Right lobe of liver (tissue), 6 donors: Measurements from ENCODE around the gene FLCN. TPM values are rescaled to one million over a fixed set of nuclear protein-coding genes. Genes with fewer than 3 reads are reported as not detected.

Experiments
- ATAC-seq, 4 donors: fragments of 200-7000 bp; cut with Tn5 transposase; one replicate each; pipeline ENCODE4 v1.9.1; 2020; ENCODE audit warnings: mild to moderate bottlenecking in 4 of 4, moderate library complexity in 4 of 4
- DNase-seq, 3 donors: peaks; one replicate each; pipeline ENCODE4 v3.0.0-alpha.2; 2020
- H3K27ac ChIP-seq, 3 donors: fragments of 200-600 bp; one replicate each; pipeline ENCODE4 v1.8.0; 2022
- H3K27me3 ChIP-seq, 2 donors: fragments of 200-600 bp; one replicate each; pipeline ENCODE4 v1.8.0; 2022
- H3K36me3 ChIP-seq, 4 donors: fragments of 200-600 bp; sonication (generic) in 1 of 4; one replicate each; pipeline versions ENCODE4 v1.5.1 to v1.8.0; 2017 to 2022; ENCODE audit warnings: control low read depth in 1 of 4
- H3K4me1 ChIP-seq, 4 donors: fragments of 200-600 bp; sonication (generic) in 1 of 4; one replicate each; pipeline versions ENCODE4 v1.5.1 to v1.8.0; 2017 to 2022; ENCODE audit warnings: control low read depth in 1 of 4
- H3K4me3 ChIP-seq, 3 donors: fragments of 200-600 bp; one replicate each; pipeline ENCODE4 v1.8.0; 2022
- H3K9me3 ChIP-seq, 4 donors: fragments of 200-600 bp; sonication (generic) in 1 of 4; one replicate each; pipeline versions ENCODE4 v1.5.1 to v1.8.0; 2017 to 2022; ENCODE audit warnings: control low read depth in 1 of 4
- POLR2A ChIP-seq: fragments of 450-650 bp; IDR thresholded peaks from one replicate; pipeline ENCODE4 v1.6.1; 2017; ENCODE audit warnings: antibody characterized with exemption, mild to moderate bottlenecking
- whole genome bisulfite sequencing: methylation state at CpG from one replicate; pipeline ENCODE4 v1.1.6; 2018; ENCODE audit warnings: low coverage, low lambda C conversion rate; ENCODE audit not compliant: insufficient coverage; ENCODE audit errors: missing lambda C conversion rate; 5-methylcytosine and 5-hydroxymethylcytosine counted together
- intact Hi-C, 2 donors: fragments of 100-400 bp; cut with DNase I; formaldehyde crosslinking; loops; one replicate each; pipeline versions ENCODE4 v1.11.2 to v1.14.1; 2022
- total RNA-seq, 6 experiments: library from RNA; depleted of rRNA in 2 of 6; stranded (reverse); fragments of >200 nt in 2 of 6; fragmentation: NEBNext Ultra II Directional in 3 of 6; extraction: Animal tissue kit (Norgen Biotek cat#: 25700) in 3 of 6; gene quantifications; one replicate each; pipeline versions ENCODE4 v1.1.0 to v1.2.4, GENCODE V29; 2016 to 2023
- TF ChIP-seq, protein P1 (sequence below), 4 donors: fragments of 200-600 bp in 3 of 4; fragments of 450-650 bp in 1 of 4; IDR thresholded peaks; one replicate each; pipeline versions ENCODE4 v1.5.1 to v1.8.0; 2016 to 2022; ENCODE audit warnings: antibody characterized with exemption in 4 of 4, mild to moderate bottlenecking in 2 of 4
- donor health status: DM: no; HTN: yes; CAD: no.
- donor health status: DM: no; HTN: no; CAD: no.
- donor health status: DM: no; HTN: no; CAD: no.
- donor health status: DM: no; HTN: yes; CAD: no.
- donor health status: DM: no; HTN: yes; CAD: no.

The FLCN gene
- total RNA-seq, 6 experiments from 2014 or later = 25.4 to 44.3 (median 35.9) TPM

DNA sequence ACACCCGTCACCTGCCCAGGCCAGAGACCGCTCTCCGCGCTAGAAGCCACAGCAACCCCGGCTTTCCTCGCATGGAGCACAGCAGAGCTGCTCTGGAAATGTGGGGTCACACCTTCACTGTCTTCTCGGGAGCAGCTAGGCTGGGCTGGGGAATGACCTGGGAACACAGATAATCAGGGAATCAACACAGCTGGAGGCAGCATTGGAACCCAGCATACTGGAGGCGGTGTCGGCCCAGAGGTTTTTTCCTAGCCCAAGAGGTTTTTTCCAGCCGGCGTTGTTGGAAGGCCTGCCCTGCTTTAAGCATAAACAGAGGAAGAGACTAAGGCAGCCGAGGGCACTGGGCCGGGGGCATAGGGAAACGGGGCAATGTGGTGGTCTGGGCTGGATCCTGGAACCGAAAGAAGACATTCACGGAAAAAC lies 30.0 kb downstream of the FLCN start:
- no peaks in the 10 kb centered on the region for H3K9me3 ChIP-seq
- peak overlapping the region in 2 of 3 donors; percentile 57 to 84 for H3K27ac ChIP-seq
- peaks cover 0 to 20% (median 7%) of the 10 kb centered on the region in 4 donors for H3K4me1 ChIP-seq
- TF ChIP-seq, protein P1, sequence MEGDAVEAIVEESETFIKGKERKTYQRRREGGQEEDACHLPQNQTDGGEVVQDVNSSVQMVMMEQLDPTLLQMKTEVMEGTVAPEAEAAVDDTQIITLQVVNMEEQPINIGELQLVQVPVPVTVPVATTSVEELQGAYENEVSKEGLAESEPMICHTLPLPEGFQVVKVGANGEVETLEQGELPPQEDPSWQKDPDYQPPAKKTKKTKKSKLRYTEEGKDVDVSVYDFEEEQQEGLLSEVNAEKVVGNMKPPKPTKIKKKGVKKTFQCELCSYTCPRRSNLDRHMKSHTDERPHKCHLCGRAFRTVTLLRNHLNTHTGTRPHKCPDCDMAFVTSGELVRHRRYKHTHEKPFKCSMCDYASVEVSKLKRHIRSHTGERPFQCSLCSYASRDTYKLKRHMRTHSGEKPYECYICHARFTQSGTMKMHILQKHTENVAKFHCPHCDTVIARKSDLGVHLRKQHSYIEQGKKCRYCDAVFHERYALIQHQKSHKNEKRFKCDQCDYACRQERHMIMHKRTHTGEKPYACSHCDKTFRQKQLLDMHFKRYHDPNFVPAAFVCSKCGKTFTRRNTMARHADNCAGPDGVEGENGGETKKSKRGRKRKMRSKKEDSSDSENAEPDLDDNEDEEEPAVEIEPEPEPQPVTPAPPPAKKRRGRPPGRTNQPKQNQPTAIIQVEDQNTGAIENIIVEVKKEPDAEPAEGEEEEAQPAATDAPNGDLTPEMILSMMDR (IDR thresholded peaks at IDR 0.05) = no peak
- no peak for TF ChIP-seq POLR2A
- no peak for DNase-seq
- no peaks in the 10 kb centered on the region for H3K27me3 ChIP-seq
- peaks cover 0 to 14% (median 0%) of the 10 kb centered on the region in 4 donors for H3K36me3 ChIP-seq
- no peak for ATAC-seq
- intact Hi-C loops = no loop called here
- peak overlapping the region in 1 of 3 donors; percentile 21 for H3K4me3 ChIP-seq
- 37% methylated on average over 11 of the region's 16 CpGs for WGBS

DNA sequence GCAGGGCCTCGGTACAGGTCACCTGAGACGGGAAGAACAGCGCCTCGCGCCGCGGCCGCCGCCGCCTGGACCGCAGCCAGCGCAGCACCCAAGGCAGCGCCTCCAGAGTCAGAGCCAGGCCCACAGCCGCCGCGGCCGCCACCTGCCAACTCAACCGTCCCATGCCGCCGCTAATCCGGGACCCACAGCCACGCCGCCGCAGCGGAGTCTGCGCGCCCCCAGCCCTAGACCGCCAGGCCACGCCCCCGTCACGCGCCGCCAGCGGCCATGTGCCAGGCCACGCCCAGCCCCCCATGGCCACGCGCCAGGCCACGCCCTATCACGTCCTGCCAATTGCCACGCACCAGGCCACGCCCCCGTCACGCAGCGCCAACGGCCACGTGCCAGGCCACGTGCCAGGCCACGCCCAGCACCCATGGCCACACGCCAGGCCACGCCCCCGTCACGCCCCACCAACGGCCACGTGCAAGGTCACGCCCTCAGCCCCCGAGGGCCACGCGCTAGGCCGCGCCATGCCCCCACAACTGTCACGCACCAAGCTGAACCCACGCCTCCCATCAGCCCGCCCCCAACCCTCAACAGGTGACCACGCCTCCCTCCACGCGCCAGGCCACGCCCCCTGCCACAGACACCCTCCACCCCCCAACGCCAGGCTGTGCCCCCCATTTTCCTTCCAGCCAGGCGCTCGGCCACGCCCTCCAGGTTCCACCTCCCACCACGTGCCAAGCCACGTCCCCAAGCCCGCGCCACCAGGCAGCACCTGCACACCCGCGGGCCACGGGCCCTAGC lies 30.6 kb downstream of the FLCN start, which contains the start of gene PLD6:
Gene PLD6, minus strand, starts transcription at position 210 of the 789 bp plus-strand sequence. Its CDS starts 47 bp downstream, at position 163.
- WGBS = 0% methylated on average over 2 of the region's 78 CpGs

DNA sequence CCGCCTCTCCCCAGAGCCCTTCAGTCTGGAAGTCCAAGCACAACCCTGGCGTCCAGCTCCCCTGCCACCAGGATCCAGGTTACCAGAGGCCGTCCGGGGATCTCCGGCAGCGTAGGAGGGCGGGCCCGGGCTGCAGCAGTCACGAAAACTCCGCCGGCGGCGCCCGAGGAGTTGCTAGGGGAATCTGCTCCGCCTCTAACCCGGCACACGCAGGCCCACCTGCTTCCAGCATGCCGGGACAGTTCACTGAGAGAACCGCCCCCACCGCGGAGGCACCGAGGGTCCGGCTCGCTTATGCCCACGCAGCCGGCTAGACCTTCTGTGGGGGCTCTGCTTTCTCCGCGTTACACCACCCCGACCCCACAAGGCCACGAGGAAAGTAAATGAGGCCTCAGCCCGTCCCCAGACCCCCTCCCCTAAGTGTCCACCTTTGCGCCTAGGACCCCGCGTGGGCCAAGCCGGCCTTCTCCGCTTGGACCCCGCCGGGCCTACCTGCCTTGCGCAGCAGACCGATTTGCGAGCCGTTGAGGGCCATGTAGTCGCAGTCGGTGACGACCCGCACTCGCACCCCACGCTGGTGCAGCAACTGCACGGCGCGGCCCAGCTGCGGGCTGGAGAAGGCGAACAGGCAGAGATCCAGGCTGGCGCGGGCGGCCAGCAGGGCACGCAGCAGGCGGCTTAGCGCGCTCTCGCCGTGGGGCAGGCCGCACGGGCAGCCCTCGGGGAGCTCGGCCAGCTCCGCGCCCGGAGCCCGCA lies 31.4 kb downstream of the FLCN start:
- peak overlapping the region; percentile 39 to 67 (median 62) for H3K4me3 ChIP-seq
- no peak for TF ChIP-seq POLR2A
- TF ChIP-seq, protein P1 (IDR thresholded peaks at IDR 0.05) = no peak
- WGBS = 11% methylated on average over 8 of the region's 70 CpGs
- H3K9me3 ChIP-seq = no peaks in the 10 kb centered on the region
- peaks cover 0 to 6% (median 0%) of the 10 kb centered on the region in 4 donors for H3K36me3 ChIP-seq
- H3K4me1 ChIP-seq = peaks cover 0 to 20% (median 7%) of the 10 kb centered on the region in 4 donors
- H3K27ac ChIP-seq = peak overlapping the region; percentile 1 to 84 (median 57)
- ATAC-seq = peak; percentile 46 to 58 (median 52)
- peak; percentile 68 to 83 (median 83) for DNase-seq
- H3K27me3 ChIP-seq = no peaks in the 10 kb centered on the region
- intact Hi-C loops = no loop called here

More for the DNA sequence above, 30.6 kb downstream of the FLCN start, which contains the start of gene PLD6:
- ATAC-seq = peak; percentile 71 to 84 (median 78)
- H3K4me3 ChIP-seq = peak within 1 kb of the TSS; percentile 39 to 67 (median 62)
- intact Hi-C loops = no loop called here
- no peaks in the 10 kb centered on the region for H3K27me3 ChIP-seq
- H3K27ac ChIP-seq = peak within 1 kb of the TSS; percentile 1 to 84 (median 57)
- H3K4me1 ChIP-seq = peaks cover 0 to 20% (median 7%) of the 10 kb centered on the region in 4 donors
- TF ChIP-seq, protein P1 (IDR thresholded peaks at IDR 0.05) = no peak
- TF ChIP-seq POLR2A = peak; percentile 26
- DNase-seq = peak; percentile 82 to 93 (median 92)
- H3K36me3 ChIP-seq = peaks cover 0 to 8% (median 0%) of the 10 kb centered on the region in 4 donors
- no peaks in the 10 kb centered on the region for H3K9me3 ChIP-seq

DNA sequence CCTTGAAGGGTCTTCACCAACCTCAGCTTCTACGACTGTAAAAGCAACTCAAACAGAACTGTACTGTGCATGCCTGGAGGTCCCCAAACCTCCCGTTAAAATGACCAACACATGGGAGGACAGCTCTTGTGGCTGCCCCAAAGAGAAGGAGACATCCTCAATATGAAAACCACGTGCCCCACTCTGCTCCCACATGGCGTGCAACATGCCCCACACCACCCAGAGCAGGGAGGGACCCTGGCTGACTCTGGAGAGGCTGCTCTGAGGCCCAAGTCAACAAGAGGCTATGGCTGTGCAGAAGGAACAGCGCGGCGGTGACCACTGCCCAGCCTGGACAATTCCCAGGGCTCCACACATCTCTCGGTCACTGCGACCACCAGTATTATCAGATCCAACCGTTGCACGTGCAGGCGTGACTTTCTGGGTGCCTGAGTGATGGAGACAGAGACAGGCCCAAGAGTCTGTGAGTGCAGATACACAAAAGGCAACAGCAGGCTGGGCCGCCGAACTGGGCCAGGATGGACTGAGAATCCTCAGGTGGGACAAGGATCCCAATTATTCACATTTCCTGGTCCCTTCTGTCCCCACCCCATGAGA lies 32.2 kb downstream of the FLCN start:
- no peak for TF ChIP-seq POLR2A
- TF ChIP-seq, protein P1 (IDR thresholded peaks at IDR 0.05) = no peak
- 80% methylated on average over 2 of the region's 14 CpGs for WGBS
- Histone ChIP-seq H3K27ac (peak overlapping the region in 2 of 3 donors; percentile 57 to 84), H3K9me3 (no peaks in the 10 kb centered on the region), H3K36me3 (peaks cover 0 to 6% (median 0%) of the 10 kb centered on the region in 4 donors), H3K4me3 (peak overlapping the region; percentile 39 to 67 (median 62)), H3K4me1 (peaks cover 0 to 20% (median 7%) of the 10 kb centered on the region in 4 donors), H3K27me3 (no peaks in the 10 kb centered on the region)
- DNase-seq (no peak), ATAC-seq (no peak)
- intact Hi-C loops = no loop called here
